ENCODE measurements around the gene DNASE1L1.

The DNASE1L1 gene

DNA sequence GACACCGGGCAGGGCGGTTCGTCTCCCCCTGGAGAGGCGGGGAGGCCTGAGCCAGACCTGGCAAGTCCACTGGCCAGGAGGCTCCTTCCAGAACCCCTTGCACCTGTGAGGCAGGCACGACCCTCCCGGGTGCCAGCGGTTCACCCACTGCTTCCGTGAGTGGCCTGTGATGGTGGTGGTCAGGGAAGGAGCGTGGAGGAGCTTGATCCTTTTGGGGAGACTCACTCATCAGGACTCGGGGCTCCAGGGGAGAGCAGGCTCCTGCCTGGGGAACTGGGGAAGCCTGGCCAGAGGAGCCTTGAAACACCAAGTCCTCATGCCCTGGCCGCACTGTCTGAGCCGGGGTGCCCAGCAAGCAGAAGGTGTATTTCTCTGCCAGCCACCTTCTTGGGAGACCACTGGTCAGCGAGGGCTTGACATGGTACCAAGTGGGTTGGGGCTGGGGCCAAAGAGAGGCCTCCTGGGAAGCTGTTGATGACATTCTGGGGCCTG lies 35.7 kb upstream of the DNASE1L1 start:
- peaks cover 3 to 37% of the 10 kb centered on the region in 2 donors for H3K36me3 ChIP-seq (ENCODE audit: control insufficient read depth in 1 of 2, insufficient read depth in 2 of 2, low read length in 2 of 2)
- H3K9ac ChIP-seq (ENCODE audit: low read depth in 1 of 2, low read length in 2 of 2), result peak overlapping the region; percentile 65 to 76
- peaks cover 12 to 14% of the 10 kb centered on the region in 2 donors for H3K4me1 ChIP-seq (ENCODE audit: control insufficient read depth in 1 of 2, insufficient read depth in 2 of 2, low read length in 2 of 2)
- H3K4me3 ChIP-seq (ENCODE audit: low read depth in 1 of 2, low read length in 2 of 2), result peak overlapping the region; percentile 63 to 69
- no peak overlapping the region for H3K27ac ChIP-seq (ENCODE audit: low read depth, low read length)
- H3K9me3 ChIP-seq (ENCODE audit: control insufficient read depth in 1 of 2, low read length in 2 of 2), result no peaks in the 10 kb centered on the region
- no peaks in the 10 kb centered on the region for H3K27me3 ChIP-seq (ENCODE audit: control insufficient read depth in 1 of 2, insufficient read depth in 2 of 2, low read length in 2 of 2)

DNA sequence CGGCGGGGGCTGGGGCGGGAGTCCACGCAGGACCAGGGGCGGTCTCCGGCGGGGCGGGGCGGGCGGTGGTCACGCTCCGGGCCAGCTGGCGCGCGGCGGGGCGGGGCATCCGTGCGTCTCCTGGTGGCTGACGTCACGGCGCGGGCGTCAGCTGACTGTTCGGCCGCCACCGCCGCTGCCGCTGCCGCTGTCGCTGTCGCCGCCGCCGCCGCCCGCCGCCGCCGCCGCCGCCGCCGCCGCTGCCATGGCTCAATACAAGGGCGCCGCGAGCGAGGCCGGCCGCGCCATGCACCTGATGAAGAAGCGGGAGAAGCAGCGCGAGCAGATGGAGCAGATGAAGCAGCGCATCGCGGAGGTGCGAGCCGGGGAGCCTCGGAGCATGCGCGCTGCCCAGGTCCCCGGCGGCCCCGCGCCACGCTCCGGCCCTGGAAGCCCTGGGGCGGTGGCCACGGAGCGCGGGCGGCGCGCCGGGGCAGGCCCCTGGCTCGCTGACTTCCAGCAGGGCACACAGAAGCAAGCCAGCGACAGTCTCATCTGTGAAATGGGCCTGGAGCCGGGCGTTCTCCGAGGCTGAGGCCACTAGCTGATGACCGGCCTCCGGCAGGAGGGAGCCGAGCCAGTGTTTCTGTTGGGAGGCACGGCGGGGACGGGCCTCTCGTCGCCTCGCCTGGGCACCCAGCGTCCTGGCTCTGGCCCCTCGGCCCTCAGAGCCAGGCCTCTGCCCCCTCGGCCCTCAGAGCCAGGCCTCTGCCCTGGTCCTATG lies 35.1 kb upstream of the DNASE1L1 start, which contains the start of gene FAM50A:
Gene FAM50A (plus strand): TSS at position 150 of the 763 bp plus-strand sequence. CDS start 95 bp downstream, at position 245.
- Histone ChIP-seq H3K36me3 (ENCODE audit: control insufficient read depth in 1 of 2, insufficient read depth in 2 of 2, low read length in 2 of 2) (peaks cover 3 to 32% of the 10 kb centered on the region in 2 donors), H3K27me3 (ENCODE audit: control insufficient read depth in 1 of 2, insufficient read depth in 2 of 2, low read length in 2 of 2) (no peaks in the 10 kb centered on the region), H3K9ac (ENCODE audit: low read depth in 1 of 2, low read length in 2 of 2) (peak within 1 kb of the TSS; percentile 65 to 76), H3K4me3 (ENCODE audit: low read depth in 1 of 2, low read length in 2 of 2) (peak within 1 kb of the TSS; percentile 63 to 69), H3K27ac (ENCODE audit: low read depth, low read length) (peak within 1 kb of the TSS; percentile 56), H3K4me1 (ENCODE audit: control insufficient read depth in 1 of 2, insufficient read depth in 2 of 2, low read length in 2 of 2) (peaks cover 13 to 14% of the 10 kb centered on the region in 2 donors), H3K9me3 (ENCODE audit: control insufficient read depth in 1 of 2, low read length in 2 of 2) (no peaks in the 10 kb centered on the region)

DNA sequence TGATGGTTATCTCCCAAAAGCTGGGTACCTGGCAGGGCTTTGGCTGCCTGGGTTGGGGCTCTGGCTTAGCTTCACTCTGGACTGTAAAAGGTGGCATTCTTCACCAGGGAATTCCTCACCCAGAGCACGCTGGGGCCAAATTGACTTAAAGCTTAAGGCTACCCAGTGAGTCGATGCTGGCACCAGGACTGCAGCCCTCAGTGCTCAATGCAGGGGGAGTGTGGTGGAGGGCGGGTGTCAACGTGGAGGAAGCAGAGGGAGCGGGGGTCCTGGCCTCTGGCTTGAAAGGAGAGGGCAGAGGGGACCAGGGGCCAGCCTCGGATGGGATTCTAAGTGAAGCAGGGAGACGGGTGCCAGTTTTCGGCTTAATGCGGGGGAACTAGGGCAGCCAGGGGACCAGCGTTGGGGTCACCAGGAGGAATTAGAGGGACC lies 34.4 kb upstream of the DNASE1L1 start:
- no peaks in the 10 kb centered on the region for H3K27me3 ChIP-seq (ENCODE audit: control insufficient read depth in 1 of 2, insufficient read depth in 2 of 2, low read length in 2 of 2)
- peak overlapping the region; percentile 45 to 52 for H3K4me3 ChIP-seq (ENCODE audit: low read depth in 1 of 2, low read length in 2 of 2)
- peak overlapping the region; percentile 39 to 57 for H3K9ac ChIP-seq (ENCODE audit: low read depth in 1 of 2, low read length in 2 of 2)
- peaks cover 8 to 25% of the 10 kb centered on the region in 2 donors for H3K36me3 ChIP-seq (ENCODE audit: control insufficient read depth in 1 of 2, insufficient read depth in 2 of 2, low read length in 2 of 2)
- H3K4me1 ChIP-seq (ENCODE audit: control insufficient read depth in 1 of 2, insufficient read depth in 2 of 2, low read length in 2 of 2), result peaks cover 14 to 19% of the 10 kb centered on the region in 2 donors
- no peaks in the 10 kb centered on the region for H3K9me3 ChIP-seq (ENCODE audit: control insufficient read depth in 1 of 2, low read length in 2 of 2)
- peak overlapping the region; percentile 56 for H3K27ac ChIP-seq (ENCODE audit: low read depth, low read length)

GRCh38 chrX:154441984-154442707 lies 33.1 kb upstream of the DNASE1L1 start:
- Histone ChIP-seq H3K4me1 (ENCODE audit: control insufficient read depth in 1 of 2, insufficient read depth in 2 of 2, low read length in 2 of 2) (peaks cover 23 to 27% of the 10 kb centered on the region in 2 donors), H3K9ac (ENCODE audit: low read depth in 1 of 2, low read length in 2 of 2) (no peak overlapping the region), H3K9me3 (ENCODE audit: control insufficient read depth in 1 of 2, low read length in 2 of 2) (no peaks in the 10 kb centered on the region), H3K4me3 (ENCODE audit: low read depth in 1 of 2, low read length in 2 of 2) (no peak overlapping the region), H3K27me3 (ENCODE audit: control insufficient read depth in 1 of 2, insufficient read depth in 2 of 2, low read length in 2 of 2) (no peaks in the 10 kb centered on the region), H3K36me3 (ENCODE audit: control insufficient read depth in 1 of 2, insufficient read depth in 2 of 2, low read length in 2 of 2) (peaks cover 8 to 23% of the 10 kb centered on the region in 2 donors), H3K27ac (ENCODE audit: low read depth, low read length) (no peak overlapping the region)

GRCh38 chrX:154441564-154441963 lies 32.5 kb upstream of the DNASE1L1 start:
- no peaks in the 10 kb centered on the region for H3K27me3 ChIP-seq (ENCODE audit: control insufficient read depth in 1 of 2, insufficient read depth in 2 of 2, low read length in 2 of 2)
- no peak overlapping the region for H3K9ac ChIP-seq (ENCODE audit: low read depth in 1 of 2, low read length in 2 of 2)
- peaks cover 8 to 19% of the 10 kb centered on the region in 2 donors for H3K36me3 ChIP-seq (ENCODE audit: control insufficient read depth in 1 of 2, insufficient read depth in 2 of 2, low read length in 2 of 2)
- H3K4me3 ChIP-seq (ENCODE audit: low read depth in 1 of 2, low read length in 2 of 2), result no peak overlapping the region
- no peak overlapping the region for H3K27ac ChIP-seq (ENCODE audit: low read depth, low read length)
- peaks cover 23 to 27% of the 10 kb centered on the region in 2 donors for H3K4me1 ChIP-seq (ENCODE audit: control insufficient read depth in 1 of 2, insufficient read depth in 2 of 2, low read length in 2 of 2)
- H3K9me3 ChIP-seq (ENCODE audit: control insufficient read depth in 1 of 2, low read length in 2 of 2), result no peaks in the 10 kb centered on the region

GRCh38 chrX:154440623-154441357 lies 31.7 kb upstream of the DNASE1L1 start:
- Histone ChIP-seq H3K36me3 (ENCODE audit: control insufficient read depth in 1 of 2, insufficient read depth in 2 of 2, low read length in 2 of 2) (peaks cover 8 to 18% of the 10 kb centered on the region in 2 donors), H3K9ac (ENCODE audit: low read depth in 1 of 2, low read length in 2 of 2) (no peak overlapping the region), H3K27ac (ENCODE audit: low read depth, low read length) (no peak overlapping the region), H3K4me3 (ENCODE audit: low read depth in 1 of 2, low read length in 2 of 2) (no peak overlapping the region), H3K27me3 (ENCODE audit: control insufficient read depth in 1 of 2, insufficient read depth in 2 of 2, low read length in 2 of 2) (no peaks in the 10 kb centered on the region), H3K9me3 (ENCODE audit: control insufficient read depth in 1 of 2, low read length in 2 of 2) (no peaks in the 10 kb centered on the region), H3K4me1 (ENCODE audit: control insufficient read depth in 1 of 2, insufficient read depth in 2 of 2, low read length in 2 of 2) (peaks cover 23 to 27% of the 10 kb centered on the region in 2 donors)

DNA sequence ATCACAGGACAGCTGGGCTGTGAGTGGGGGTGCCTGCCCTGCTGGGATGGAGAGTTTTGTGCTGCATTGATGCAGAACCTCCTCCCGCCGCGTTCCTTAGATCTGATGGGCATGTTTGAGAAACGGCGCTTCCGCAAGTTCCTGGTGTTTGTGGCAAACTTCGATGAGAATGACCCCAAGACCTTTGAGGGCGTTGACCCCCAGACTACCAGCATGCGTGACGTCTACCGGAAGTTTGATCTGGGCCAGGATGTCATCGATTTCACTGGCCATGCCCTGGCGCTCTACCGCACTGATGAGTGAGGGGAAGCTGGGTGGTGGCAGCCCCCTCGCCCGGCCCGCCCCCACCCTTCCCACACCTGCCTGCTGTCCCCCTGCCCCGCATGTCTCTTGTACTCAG lies 30.8 kb upstream of the DNASE1L1 start:
- H3K27ac ChIP-seq (ENCODE audit: low read depth, low read length), result no peak overlapping the region
- no peaks in the 10 kb centered on the region for H3K27me3 ChIP-seq (ENCODE audit: control insufficient read depth in 1 of 2, insufficient read depth in 2 of 2, low read length in 2 of 2)
- H3K9ac ChIP-seq (ENCODE audit: low read depth in 1 of 2, low read length in 2 of 2), result no peak overlapping the region
- H3K4me3 ChIP-seq (ENCODE audit: low read depth in 1 of 2, low read length in 2 of 2), result no peak overlapping the region
- peaks cover 8 to 27% of the 10 kb centered on the region in 2 donors for H3K36me3 ChIP-seq (ENCODE audit: control insufficient read depth in 1 of 2, insufficient read depth in 2 of 2, low read length in 2 of 2)
- H3K9me3 ChIP-seq (ENCODE audit: control insufficient read depth in 1 of 2, low read length in 2 of 2), result no peaks in the 10 kb centered on the region
- H3K4me1 ChIP-seq (ENCODE audit: control insufficient read depth in 1 of 2, insufficient read depth in 2 of 2, low read length in 2 of 2), result peaks cover 18 to 19% of the 10 kb centered on the region in 2 donors

- peak overlapping the region; percentile 15 to 51 for H3K9ac ChIP-seq (ENCODE audit: low read depth in 1 of 2, low read length in 2 of 2)
- no peaks in the 10 kb centered on the region for H3K9me3 ChIP-seq (ENCODE audit: control insufficient read depth in 1 of 2, low read length in 2 of 2)
- peaks cover 8 to 41% of the 10 kb centered on the region in 2 donors for H3K36me3 ChIP-seq (ENCODE audit: control insufficient read depth in 1 of 2, insufficient read depth in 2 of 2, low read length in 2 of 2)
- peak overlapping the region; percentile 65 to 76 for H3K4me3 ChIP-seq (ENCODE audit: low read depth in 1 of 2, low read length in 2 of 2)
- H3K4me1 ChIP-seq (ENCODE audit: control insufficient read depth in 1 of 2, insufficient read depth in 2 of 2, low read length in 2 of 2), result peaks cover 9 to 15% of the 10 kb centered on the region in 2 donors
- H3K27ac ChIP-seq (ENCODE audit: low read depth, low read length), result no peak overlapping the region
- no peaks in the 10 kb centered on the region for H3K27me3 ChIP-seq (ENCODE audit: control insufficient read depth in 1 of 2, insufficient read depth in 2 of 2, low read length in 2 of 2)
Measured at GRCh38 chrX:154437971-154438893, 29.2 kb upstream of the DNASE1L1 start.
